Activated CD8-positive, alpha-beta memory T cell treated with anti-CD3 and anti-CD28 coated beads for 24 hours (primary cell): ENCODE data around the gene FBN1.

ENCODE experiments used
- DNase-seq: peaks from one replicate; pipeline ENCODE4 v3.0.0-alpha.2; 2020

The FBN1 gene

DNA sequence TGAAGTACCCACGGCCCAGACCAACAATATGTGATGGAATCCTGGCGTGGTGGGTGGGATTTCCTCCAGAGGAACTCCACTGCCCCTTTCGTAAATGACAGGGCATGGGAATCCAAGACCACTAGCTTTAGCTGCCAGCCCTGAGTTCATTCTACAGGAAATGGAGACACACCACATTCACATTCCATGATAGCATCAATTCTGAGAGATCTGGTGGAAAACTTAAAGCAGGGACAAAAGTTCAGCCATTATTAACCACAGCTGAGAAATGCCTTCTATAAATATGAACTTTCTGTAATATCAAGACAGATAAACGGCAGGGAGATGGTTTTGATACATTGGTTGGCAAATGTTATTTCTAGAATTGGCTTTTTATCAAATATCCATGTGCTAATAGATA lies 98.2 kb downstream of the FBN1 start:
- no peak for DNase-seq

DNA sequence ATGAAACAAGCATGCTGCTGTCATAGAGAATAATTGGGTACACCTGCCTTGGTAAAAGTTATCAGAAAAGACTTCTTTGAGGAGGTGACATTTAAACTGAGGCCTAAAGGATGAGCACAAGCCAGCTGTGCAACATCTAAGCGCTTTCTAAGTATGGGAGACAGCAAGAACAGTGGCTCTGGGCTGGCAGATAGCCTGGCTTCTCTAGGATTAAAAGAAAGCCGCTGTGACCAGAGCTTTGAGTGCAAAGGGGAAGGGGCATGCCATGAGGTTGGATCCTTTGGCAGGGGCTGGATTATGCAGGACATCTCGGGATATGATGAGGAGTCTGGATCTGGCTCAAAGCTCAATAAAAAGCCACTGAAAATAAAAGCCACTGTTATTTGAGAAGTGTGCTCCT lies 99.2 kb downstream of the FBN1 start:
- DNase-seq, result no peak

DNA sequence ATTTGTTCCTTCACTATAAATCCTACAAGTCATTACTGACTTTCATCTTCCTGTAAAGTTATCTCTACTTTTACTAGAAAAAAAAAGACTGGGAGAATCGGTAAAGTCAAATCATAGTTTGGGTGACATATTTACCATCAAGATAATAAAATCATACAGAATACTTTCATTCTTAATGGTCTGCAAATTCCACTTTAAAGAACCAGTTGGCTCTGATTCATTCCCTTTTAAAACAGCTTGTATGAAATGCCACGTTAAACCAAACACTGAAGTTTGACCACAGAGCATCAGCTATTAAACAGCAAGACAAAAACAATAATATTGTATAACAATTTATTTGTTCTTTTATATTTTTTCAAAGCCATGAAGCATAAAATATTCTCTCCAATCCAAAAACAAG lies 100.7 kb downstream of the FBN1 start:
- DNase-seq, result no peak

DNA sequence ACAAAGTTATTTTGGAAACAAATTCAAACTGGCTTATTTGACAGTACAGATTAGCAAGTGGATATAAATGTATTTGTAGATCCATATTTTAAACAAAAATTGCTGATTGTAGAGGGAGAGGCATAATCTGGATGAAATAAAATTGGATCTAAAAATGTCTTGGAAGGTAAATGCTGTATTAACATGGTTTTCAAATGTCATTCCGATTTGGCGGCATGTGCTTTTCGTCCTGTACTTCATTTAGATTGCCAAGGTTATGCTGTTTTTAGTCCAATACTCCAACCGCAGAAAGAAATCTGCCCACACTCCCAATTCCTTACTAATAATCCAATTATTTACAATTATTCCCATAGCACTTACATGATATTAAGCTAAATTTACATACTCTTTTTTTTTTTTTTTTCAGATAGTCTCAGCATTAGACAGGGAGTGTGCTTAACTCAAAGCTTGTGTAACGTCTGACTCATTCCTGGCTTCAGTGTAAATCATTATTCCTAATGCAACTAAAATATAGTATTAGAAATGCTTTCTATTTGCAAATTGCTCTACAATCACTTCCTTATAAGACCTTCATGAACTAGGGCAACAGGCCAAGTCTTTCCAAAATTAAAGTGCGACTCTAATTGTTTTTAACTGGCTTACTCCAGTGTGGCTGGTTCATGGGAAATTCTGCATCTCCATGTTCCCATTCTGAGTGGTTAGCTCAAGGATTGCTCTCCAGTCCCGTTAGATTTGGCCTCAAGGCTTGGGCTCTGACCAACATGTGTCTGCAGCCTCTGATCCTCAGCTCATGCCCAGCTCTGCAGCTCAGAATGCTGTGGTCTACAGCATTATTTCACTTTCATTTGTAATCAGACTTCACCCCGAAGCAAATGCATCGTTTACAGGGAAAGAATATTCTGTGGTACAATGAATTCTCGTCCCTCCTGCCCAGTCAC lies 103.9 kb downstream of the FBN1 start:
- no peak for DNase-seq

DNA sequence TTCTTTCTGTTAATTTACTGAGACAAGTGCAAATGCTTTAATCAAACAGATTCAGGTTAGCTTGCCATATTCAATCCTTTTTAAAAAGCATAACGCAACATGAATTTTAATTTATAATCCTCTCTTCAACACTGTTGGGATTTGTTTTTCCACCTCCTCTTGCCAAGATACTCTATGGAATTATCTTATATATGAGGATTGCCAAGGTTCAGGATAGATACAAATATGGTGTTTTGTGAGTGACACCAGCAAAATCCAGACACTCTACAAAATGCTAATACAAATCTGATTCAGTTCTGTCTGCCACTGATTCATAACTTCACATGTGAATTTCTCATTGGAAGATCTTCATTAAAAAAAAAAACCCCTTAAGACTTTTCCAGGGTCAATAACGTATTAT lies 104.8 kb downstream of the FBN1 start:
- DNase-seq, result no peak

DNA sequence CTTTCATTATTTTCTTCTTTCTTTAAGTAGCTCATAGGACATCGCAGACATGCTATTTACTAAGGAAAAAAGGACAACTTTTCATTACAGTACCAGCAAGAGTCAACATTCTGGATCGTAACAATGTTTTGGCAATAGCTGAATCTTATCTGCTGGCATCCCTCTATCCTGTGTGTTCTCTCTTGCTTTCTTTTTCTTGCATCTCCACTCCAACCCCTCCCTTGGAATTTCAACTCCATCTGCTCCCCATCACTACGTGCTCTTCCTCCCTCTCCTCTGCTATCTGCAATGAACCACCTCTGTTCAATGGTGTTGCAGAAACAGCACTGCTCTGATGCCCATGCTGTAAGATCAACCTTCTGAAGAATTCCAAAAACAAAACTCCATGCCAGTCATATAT lies 106.6 kb downstream of the FBN1 start:
- DNase-seq, result no peak

DNA sequence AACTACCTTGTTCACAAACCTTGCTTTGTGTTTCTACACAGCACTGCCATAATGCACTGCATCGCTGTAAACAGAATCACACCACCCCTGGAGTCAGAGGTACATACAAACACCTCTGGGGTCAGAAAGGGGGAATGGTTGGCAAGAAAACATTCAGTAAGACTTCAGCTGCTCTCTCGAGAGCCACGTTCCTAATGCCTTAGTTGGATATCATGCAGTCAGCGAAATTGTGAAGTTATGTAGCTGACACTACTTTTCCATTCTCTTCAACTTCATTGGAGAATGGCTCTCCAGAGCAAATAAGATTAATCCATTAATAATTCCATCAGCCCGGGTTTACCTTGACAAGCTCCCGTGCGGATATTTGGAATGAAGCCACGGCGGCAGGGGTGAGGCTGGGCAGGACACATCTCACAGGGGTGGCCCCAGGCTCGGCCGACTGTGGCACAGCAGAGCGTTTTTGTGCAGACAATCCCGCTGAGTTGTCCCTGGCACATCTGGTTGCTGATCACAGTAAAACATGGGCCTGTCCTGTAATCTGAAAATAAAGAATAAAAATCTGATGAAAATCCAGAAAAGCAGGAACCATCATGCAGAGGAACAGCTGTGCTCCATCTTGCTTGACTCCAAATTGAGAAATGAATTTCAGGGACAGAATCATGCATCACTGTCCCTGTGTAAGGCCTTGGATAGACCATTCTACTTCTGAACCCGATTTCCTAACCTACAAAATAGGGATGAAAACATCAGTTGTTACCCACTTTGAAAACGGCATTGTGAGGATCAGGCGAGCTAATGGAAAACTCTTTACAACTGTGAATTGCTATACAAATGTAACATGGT lies 108.0 kb downstream of the FBN1 start:
- DNase-seq, result no peak

DNA sequence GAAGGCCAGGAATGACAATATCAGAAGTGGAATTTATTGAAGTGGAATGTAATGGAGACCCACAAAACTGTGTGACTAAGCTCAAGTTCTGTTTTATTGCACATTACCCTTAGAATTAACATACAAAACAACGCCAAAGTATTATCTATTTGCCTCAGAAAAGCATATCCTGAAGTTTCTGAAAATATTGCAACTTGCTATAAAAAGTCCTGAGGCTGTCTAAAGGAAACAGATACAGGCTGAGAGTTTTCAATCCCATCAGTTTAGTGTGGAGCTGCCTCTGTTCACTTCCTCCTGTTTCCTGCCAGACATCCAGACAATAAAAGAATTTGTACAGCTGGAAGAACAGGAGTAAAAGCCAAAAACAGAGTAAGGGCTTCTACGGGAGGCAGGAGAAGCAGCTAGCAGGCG lies 108.8 kb downstream of the FBN1 start:
- DNase-seq, result no peak

DNA sequence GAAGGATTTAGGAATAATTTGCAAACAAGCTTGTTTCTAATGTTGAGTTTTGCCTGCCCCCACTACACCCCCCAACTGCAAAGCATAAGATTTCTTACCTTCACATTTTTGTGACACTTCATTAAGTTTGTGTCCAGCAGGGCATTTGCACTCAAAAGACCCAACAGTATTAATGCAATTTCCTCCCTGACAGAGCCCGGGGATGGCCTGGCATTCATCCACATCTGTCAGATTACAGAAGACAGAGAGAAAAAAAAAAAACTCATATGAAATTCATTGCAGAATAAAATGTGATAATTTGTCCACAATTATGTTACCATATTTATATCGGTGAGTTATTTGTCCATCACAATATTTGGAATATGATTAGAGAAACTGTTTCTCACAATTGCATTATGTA lies 111.5 kb downstream of the FBN1 start:
- no peak for DNase-seq

DNA sequence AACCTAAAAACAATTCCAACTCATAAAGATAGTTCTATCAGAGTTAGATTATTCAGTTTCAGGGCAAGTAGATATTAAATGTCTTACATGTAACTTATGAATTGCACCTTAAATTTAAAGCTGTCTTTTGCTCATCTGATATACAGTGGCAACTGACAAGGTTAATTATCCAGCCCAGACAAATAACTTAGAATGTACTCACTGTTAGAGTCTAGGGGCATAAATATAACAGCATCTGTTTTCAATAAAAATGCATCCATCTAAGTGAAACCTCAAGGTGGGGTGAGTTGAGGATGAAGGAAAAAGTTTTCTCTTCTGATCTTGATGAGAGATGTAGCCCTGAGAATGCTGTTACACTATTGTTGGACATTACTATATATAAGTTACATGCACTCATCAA lies 112.6 kb downstream of the FBN1 start:
- DNase-seq, result no peak

DNA sequence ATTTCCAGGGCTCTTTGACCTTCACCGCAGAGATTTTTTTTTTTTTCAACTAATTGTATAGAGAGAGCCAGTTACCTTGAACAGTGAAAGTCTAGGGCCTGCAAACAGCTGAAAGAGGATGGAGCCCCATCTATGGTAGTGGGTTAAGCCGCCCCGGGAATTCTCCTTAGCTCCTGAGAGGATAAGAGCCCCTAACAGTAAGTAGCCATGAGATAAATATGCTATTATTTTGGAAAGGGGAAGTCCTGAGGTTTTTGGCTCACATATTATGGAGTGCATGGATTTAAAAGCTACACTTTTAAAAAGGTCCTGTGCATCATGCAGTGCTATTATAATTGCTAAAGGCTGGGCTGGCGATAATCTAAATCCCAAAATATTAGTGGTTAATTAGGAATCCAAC lies 115.0 kb downstream of the FBN1 start:
- DNase-seq, result no peak

DNA sequence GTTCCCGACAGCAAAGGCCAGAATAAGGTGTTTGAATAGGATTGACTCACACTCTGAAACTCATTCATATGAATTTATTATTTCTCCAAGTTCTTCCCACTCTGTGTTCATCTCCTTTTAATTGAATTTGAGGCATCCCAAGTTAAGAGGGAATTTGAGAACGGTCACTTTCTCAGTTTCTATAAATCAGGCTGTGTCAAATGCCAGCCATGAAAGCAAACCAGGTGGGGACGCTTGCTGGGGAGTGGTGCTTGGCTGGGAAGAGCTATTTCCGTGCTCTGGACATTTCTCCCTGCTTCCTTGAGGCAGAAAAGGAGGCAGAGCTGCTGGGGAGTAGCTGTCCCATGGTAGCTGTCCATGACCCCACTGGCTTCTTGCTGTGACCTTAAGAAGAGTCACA lies 116.6 kb downstream of the FBN1 start:
- no peak for DNase-seq

DNA sequence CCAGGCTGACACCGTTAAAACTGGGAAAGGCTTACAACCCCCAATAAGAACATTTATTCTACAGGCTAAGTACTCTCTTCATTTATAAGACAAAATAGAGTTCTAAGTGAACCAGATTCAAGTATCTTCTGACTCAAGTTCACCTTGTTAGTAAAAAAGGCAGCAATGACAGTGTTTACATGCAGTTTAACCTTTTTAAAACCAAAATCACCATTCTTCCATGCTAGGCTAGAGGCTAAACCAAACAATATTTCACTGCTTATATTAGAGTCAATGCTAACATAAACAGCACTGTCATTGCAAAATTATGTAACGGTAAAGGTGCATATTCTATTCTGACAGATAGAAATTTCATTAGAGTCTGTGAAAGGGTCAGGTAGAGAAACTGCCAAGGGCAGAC lies 118.0 kb downstream of the FBN1 start:
- no peak for DNase-seq

DNA sequence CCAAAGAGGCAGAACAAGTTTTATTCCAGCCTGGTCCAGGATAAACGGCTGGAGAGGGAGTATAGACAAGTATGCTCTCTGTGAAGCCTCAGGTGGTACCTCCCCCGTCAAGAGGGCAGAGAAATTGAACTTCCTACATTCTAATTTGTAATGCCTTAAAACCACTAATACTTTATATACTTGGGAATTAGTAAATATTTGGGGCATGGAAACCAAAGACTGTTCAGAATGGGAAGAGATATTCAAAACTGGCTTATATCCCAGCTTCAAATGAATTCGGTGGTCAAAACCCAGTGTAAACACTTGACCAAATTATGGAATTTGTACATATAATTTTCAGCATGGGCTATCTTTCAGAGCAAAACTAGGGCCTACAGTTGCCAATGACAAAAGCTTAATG lies 122.6 kb downstream of the FBN1 start:
- DNase-seq, result no peak

DNA sequence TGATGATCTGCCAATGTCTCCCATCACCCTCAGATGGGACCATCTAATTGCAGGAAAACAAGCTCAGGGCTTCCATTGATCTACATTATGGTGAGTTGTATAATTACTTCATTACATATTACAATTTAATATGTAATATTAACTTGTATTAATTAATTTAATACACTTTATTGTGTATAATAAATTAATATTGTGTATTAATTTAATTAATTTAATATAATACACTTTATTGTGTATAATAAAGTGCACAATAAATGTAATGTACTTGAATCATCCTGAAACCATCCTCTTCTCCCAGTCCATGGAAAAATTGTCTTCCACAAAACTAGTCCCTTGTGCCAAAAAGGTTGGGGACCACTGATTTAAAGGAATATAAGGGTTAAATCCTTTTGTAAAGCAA lies 123.4 kb downstream of the FBN1 start:
- no peak for DNase-seq

DNA sequence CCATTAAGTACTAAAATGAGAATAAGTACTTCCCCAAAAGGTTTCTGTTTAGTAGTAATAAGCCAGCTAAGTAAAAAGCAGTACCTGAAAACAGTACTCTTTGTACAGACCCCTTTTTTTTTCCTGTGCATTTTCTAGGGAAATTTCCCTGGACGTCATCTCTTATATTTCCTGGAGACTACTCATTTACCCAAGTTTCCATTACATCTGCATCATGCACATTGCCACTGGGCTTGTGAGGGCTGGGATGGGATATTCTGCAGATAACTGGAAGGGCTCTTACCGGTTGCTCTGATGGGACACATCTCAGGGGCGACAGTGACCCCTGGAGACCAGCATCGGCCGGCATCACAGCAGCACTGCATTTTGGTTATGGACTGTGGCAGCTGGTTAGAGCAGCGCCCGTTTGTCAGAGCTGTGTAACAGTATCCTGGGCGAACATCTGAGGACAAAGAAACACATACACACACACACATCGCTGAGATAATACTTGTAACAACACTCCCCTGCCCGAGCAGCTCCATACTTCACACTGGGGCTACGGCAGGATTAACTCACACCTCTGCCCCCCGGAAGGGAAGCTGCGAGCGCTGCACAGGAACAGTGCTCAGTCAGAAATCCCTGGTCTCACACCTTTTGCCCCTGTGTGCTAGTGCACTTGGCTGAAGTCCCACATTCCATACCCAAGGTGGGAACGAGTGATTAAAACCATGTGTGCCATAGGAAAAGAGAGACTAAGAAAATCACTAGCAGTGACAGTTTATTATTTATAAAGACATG lies 124.9 kb downstream of the FBN1 start:
- DNase-seq, result no peak

DNA sequence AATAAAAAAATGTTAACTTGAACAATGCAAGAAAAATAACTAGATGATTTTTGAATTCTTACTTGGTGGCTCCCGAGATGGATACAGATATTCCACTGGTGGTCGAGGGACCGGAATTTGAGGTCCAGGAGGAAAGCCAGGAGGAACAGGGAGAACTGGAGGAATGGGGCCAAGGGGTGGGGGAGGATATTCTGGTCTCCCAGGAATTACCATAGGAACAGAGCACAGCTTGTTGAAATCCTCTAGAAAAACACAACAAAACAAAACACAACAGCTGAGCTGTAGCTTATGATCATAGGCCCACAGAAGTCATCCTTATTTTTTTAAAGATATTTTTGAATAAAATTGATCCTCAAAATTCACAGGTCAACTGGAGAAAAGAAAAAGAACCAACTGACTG lies 129.4 kb downstream of the FBN1 start:
- no peak for DNase-seq

DNA sequence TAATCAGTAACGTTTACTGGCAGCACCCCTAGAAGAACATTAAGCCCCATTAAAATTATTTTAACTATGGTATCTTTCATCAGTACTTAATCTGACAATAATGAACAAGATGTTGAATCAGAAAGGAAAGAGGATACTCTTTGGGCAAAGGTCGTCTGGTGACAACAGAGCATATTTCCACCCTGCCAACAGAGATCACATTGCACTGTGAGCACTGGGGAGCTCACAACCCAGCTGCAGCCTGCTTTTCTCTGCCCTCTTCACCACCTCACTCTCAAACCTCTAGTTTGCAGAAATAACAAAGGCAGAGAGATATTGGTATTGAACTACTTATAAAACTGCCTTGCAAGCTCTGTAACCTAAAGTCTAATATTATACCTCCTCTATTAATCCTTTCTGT lies 130.0 kb downstream of the FBN1 start:
- no peak for DNase-seq

DNA sequence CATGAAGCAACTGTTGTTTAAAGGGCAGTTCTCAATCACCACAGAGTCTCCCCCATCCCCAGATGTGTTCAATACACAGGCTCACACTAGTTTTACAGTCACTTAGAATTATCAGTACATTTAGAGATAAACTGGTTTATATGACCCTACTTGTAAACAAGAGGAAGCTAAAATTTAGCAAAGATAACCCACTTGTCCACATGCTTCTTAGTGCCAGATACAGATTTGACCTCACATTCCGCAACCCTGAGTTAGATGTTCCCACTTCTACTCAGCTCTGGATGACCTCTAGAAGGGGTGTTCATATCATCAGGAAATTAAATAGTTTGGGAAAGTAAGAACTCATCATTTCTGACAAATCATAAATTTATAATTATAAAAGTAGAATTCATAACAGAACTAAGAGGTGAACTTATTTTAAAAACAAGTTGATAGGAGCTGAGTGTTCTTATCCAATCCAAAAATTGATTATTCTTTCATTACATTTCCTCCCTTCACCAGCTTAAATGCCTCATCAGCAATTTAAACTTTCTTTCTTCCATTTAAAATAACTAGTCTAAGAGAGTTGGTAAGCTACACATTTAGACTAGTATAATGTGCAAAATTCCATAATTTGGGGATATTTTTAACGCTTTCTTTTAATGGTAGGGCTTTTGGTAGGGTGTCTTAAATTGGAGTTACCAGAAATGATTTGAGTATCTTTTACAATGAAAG lies 131.2 kb downstream of the FBN1 start:
- no peak for DNase-seq

DNA sequence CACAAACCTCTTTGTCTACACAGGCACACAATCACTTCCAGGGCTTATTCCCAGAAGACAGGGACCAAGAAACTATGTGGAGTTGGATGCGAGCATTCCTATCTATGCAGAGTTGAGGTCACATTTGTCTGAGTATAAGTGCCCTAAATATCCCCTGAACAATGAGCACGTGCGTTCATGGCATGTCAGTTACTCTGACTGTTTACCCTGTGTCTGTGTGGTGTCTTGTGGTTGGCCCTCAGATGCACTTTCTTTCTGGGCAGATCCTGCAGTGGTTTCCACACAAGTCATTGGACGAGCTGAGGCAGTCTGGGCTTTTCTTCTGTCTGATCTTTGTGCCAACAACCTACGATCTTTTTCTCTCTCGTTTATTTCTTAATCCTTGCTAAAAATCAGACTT lies 134.5 kb downstream of the FBN1 start:
- no peak for DNase-seq

DNA sequence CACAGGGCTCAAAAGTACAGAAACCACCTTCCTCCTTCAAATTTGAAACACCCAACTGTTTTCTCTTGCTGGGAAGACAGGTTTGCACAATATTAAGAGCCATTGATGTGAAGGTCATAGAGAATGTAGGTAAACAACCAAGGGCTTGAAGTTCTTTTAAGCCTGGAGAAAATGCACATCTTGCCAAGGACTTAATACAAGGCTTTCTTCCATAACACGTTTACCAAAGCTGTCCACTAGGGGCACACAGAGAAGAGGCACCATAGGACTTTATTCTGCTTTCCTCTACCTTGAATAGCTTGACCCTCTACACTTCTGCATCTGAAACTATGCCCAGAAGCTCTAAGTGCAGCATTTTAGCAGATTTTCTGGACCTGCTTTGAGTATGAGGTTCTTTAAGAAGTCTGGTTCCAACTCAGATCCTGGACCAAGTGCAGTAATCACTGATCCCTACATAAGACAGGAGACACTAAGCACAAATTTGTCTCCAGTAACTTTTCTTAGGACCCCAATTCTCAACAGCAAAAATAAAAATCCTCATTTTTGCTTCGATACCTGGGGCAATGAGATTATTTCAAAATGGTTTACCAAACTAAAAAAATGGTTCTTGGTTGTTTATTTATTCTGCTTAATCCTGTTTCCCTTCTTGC lies 138.0 kb downstream of the FBN1 start:
- DNase-seq, result no peak

DNA sequence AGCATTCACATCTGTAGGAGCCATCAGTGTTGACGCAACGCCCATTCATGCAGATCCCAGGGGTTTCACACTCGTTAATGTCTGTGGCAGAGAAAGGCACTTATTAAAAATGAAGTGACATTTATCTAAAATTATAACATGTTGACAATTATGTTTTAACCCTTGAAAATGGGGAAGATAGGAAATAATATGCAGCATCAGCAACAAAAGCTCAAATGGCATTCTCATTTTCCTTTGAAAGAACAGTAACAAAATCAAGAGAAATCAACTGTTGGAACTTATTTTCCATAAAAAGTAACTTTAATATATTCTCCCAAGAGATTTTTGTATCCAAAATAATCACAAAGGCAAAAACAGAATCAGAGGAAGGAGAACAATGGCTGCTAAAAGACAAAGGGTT lies 140.4 kb downstream of the FBN1 start:
- no peak for DNase-seq
